Right lobe of liver (tissue), 6 donors: ENCODE data around the gene CD247. TPM values are rescaled to one million over a fixed set of nuclear protein-coding genes. Genes with fewer than 3 reads are reported as not detected.

Experiments used
- ATAC-seq, 4 donors: fragments of 200-7000 bp; cut with Tn5 transposase; one replicate each; pipeline ENCODE4 v1.9.1; 2020; ENCODE audit warnings: mild to moderate bottlenecking in 4 of 4, moderate library complexity in 4 of 4
- DNase-seq, 3 donors: peaks; one replicate each; pipeline ENCODE4 v3.0.0-alpha.2; 2020
- H3K27ac ChIP-seq, 3 donors: fragments of 200-600 bp; one replicate each; pipeline ENCODE4 v1.8.0; 2022
- H3K27me3 ChIP-seq, 2 donors: fragments of 200-600 bp; one replicate each; pipeline ENCODE4 v1.8.0; 2022
- H3K36me3 ChIP-seq, 4 donors: fragments of 200-600 bp; sonication (generic) in 1 of 4; one replicate each; pipeline versions ENCODE4 v1.5.1 to v1.8.0; 2017 to 2022; ENCODE audit warnings: control low read depth in 1 of 4
- H3K4me1 ChIP-seq, 4 donors: fragments of 200-600 bp; sonication (generic) in 1 of 4; one replicate each; pipeline versions ENCODE4 v1.5.1 to v1.8.0; 2017 to 2022; ENCODE audit warnings: control low read depth in 1 of 4
- H3K4me3 ChIP-seq, 3 donors: fragments of 200-600 bp; one replicate each; pipeline ENCODE4 v1.8.0; 2022
- H3K9me3 ChIP-seq, 4 donors: fragments of 200-600 bp; sonication (generic) in 1 of 4; one replicate each; pipeline versions ENCODE4 v1.5.1 to v1.8.0; 2017 to 2022; ENCODE audit warnings: control low read depth in 1 of 4
- POLR2A ChIP-seq: fragments of 450-650 bp; IDR thresholded peaks from one replicate; pipeline ENCODE4 v1.6.1; 2017; ENCODE audit warnings: antibody characterized with exemption, mild to moderate bottlenecking
- WGBS: methylation state at CpG from one replicate; pipeline ENCODE4 v1.1.6; 2018; ENCODE audit warnings: low coverage, low lambda C conversion rate; ENCODE audit not compliant: insufficient coverage; ENCODE audit errors: missing lambda C conversion rate; 5-methylcytosine and 5-hydroxymethylcytosine counted together
- intact Hi-C, 2 donors: fragments of 100-400 bp; cut with DNase I; formaldehyde crosslinking; loops; one replicate each; pipeline versions ENCODE4 v1.11.2 to v1.14.1; 2022
- total RNA-seq, 6 experiments: library from RNA; depleted of rRNA in 2 of 6; stranded (reverse); fragments of >200 nt in 2 of 6; fragmentation: NEBNext Ultra II Directional in 3 of 6; extraction: Animal tissue kit (Norgen Biotek cat#: 25700) in 3 of 6; gene quantifications; one replicate each; pipeline versions ENCODE4 v1.1.0 to v1.2.4, GENCODE V29; 2016 to 2023
- TF ChIP-seq, protein P1 (sequence below), 4 donors: fragments of 200-600 bp in 3 of 4; fragments of 450-650 bp in 1 of 4; IDR thresholded peaks; one replicate each; pipeline versions ENCODE4 v1.5.1 to v1.8.0; 2016 to 2022; ENCODE audit warnings: antibody characterized with exemption in 4 of 4, mild to moderate bottlenecking in 2 of 4
- donor health status: DM: no; HTN: yes; CAD: no.
- donor health status: DM: no; HTN: no; CAD: no.
- donor health status: DM: no; HTN: no; CAD: no.
- donor health status: DM: no; HTN: yes; CAD: no.
- donor health status: DM: no; HTN: yes; CAD: no.

Gene CD247
- total RNA-seq, 6 experiments from 2014 or later, result 0.48 to 2.2 (median 0.71) TPM

DNA sequence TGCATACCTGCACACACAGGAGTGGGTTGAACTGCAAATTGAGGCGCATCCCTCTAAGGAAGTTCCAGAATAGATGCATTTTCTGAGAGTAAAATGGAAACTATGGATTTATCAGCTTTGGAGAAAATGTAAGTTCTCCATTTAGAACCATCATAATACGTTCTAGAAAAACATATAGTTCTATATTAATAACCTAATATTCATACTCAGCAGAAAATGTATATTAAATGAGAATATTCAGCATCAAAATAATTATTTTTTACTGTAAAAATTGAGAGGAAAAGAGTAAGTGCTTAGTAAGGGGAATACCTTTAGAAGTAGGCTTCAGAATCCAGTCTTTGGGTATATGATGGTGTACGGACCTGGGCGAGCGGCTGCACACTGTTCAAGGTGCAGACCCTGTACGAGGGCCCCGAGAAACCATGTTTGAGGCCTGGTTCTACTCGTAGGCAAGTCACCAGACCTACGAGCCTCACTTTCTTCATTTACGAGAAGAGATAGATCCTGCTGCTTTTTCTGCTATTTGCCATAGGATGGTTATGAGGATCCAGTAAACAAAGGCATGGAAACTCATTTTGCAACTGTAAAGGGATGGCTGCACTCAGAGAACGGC lies 6.8 kb downstream of the CD247 start:
- intact Hi-C loops, result no loop called here
- no peak for ATAC-seq
- DNase-seq, result no peak
- no peaks in the 10 kb centered on the region for H3K9me3 ChIP-seq
- H3K27ac ChIP-seq, result no peak overlapping the region
- H3K27me3 ChIP-seq, result no peaks in the 10 kb centered on the region
- WGBS, result 84% methylated on average over 11 of the region's 11 CpGs
- H3K36me3 ChIP-seq, result no peaks in the 10 kb centered on the region
- no peak overlapping the region for H3K4me3 ChIP-seq
- TF ChIP-seq POLR2A, result no peak
- TF ChIP-seq, protein P1, sequence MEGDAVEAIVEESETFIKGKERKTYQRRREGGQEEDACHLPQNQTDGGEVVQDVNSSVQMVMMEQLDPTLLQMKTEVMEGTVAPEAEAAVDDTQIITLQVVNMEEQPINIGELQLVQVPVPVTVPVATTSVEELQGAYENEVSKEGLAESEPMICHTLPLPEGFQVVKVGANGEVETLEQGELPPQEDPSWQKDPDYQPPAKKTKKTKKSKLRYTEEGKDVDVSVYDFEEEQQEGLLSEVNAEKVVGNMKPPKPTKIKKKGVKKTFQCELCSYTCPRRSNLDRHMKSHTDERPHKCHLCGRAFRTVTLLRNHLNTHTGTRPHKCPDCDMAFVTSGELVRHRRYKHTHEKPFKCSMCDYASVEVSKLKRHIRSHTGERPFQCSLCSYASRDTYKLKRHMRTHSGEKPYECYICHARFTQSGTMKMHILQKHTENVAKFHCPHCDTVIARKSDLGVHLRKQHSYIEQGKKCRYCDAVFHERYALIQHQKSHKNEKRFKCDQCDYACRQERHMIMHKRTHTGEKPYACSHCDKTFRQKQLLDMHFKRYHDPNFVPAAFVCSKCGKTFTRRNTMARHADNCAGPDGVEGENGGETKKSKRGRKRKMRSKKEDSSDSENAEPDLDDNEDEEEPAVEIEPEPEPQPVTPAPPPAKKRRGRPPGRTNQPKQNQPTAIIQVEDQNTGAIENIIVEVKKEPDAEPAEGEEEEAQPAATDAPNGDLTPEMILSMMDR (IDR thresholded peaks at IDR 0.05), result no peak
- no peaks in the 10 kb centered on the region for H3K4me1 ChIP-seq

DNA sequence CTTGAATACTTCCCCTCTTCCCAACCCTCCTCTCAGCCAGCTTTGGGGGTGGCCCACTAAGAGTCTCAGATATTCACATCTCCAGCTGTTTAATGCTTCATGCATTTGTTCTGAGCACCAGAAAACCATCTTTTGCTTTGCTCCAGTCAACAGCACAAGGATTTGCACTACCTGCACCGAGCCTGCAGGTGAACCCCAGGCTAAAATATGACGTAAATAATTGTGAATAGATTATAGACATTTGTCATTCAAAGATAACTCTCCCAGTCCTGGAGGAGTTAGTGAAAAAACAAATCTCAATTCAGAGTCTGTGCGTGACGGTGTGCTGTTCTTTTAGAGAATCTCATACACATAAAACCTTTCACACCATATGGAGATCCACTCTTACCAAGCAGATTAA lies 7.4 kb downstream of the CD247 start:
- no peak overlapping the region for H3K27ac ChIP-seq
- H3K36me3 ChIP-seq, result no peaks in the 10 kb centered on the region
- ATAC-seq (no peak), DNase-seq (no peak)
- no peaks in the 10 kb centered on the region for H3K27me3 ChIP-seq
- H3K4me1 ChIP-seq, result no peaks in the 10 kb centered on the region
- 81% methylated on average over 4 of the region's 4 CpGs for WGBS
- intact Hi-C loops, result no loop called here
- no peak overlapping the region for H3K4me3 ChIP-seq
- TF ChIP-seq POLR2A, result no peak
- TF ChIP-seq, protein P1 (IDR thresholded peaks at IDR 0.05), result no peak
- H3K9me3 ChIP-seq, result no peaks in the 10 kb centered on the region

DNA sequence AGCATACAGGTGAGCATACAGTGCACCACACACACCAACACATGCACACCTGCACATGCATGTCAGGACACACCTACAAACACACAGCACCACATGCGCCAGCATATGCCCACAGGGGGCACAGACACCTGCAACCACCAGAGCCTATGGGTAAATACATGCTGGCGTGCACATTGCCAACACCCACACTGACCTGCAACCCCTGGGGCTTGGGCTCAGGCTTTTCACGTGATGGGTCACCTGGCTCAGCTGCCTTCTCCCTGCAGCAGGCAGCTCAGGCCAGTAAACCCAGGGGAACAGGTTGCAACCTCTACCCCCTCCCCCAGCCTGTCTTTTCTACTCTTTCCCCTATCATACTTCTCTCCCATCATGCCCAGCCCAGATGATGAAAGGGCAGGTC lies 8.1 kb downstream of the CD247 start:
- Histone ChIP-seq H3K9me3 (no peaks in the 10 kb centered on the region), H3K4me3 (no peak overlapping the region), H3K4me1 (no peaks in the 10 kb centered on the region), H3K36me3 (no peaks in the 10 kb centered on the region), H3K27me3 (no peaks in the 10 kb centered on the region), H3K27ac (no peak overlapping the region)
- DNase-seq, result no peak
- TF ChIP-seq, protein P1 (IDR thresholded peaks at IDR 0.05), result no peak
- TF ChIP-seq POLR2A, result no peak
- ATAC-seq, result no peak
- intact Hi-C loops, result no loop called here
- no CpG with 5 or more reads among the region's 3 CpGs for WGBS

DNA sequence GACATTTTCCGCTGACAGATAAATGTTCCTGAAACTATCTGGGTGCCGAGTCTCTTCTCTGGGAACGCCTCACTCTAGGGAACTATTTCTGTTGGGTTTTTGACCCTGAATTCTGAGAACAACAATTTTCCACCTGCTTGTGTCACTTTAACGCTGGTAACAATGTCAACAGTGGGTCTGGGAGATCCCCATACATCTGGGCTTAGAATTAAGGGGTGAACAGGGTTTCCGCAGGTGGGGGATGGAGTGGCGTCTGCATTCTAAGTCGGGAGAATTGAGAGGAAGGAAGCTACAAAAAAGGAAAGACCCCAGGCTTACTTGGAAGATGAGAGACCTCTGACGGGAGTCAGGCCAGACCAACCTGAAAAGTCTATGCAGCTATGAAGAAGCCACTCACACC lies 8.7 kb downstream of the CD247 start:
- no peak for ATAC-seq
- TF ChIP-seq POLR2A, result no peak
- TF ChIP-seq, protein P1 (IDR thresholded peaks at IDR 0.05), result no peak
- intact Hi-C loops, result no loop called here
- H3K27ac ChIP-seq, result no peak overlapping the region
- WGBS, result 67% methylated on average over 7 of the region's 8 CpGs
- no peak overlapping the region for H3K4me3 ChIP-seq
- no peaks in the 10 kb centered on the region for H3K36me3 ChIP-seq
- H3K9me3 ChIP-seq, result no peaks in the 10 kb centered on the region
- H3K4me1 ChIP-seq, result no peaks in the 10 kb centered on the region
- no peak for DNase-seq
- no peaks in the 10 kb centered on the region for H3K27me3 ChIP-seq

DNA sequence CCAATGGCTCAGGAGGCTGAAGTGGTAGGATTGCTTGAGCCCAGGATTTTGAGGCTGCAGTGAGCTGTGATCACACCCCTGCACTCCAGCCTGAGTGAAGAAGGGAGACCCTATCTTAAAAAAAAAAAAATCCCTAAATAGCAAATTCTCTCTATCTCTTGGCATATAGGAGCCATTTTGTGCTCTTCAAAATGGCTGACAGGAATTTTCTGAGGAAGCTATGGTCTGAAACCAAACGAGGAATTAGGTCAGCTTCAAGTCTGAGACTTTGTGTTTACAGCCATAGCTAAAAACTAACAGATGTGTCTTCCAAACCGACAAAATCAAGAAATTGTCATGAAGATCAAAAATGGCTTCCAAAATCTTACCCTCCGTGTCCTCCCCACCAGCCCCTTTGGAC lies 10.6 kb downstream of the CD247 start:
- 70% methylated on average over 3 of the region's 3 CpGs for WGBS
- TF ChIP-seq, protein P1 (IDR thresholded peaks at IDR 0.05), result no peak
- TF ChIP-seq POLR2A, result no peak

More for the DNA sequence above, 10.6 kb downstream of the CD247 start:
- H3K4me3 ChIP-seq, result no peak overlapping the region
- intact Hi-C loops, result no loop called here
- no peaks in the 10 kb centered on the region for H3K9me3 ChIP-seq
- ATAC-seq (no peak), DNase-seq (no peak)
- no peaks in the 10 kb centered on the region for H3K36me3 ChIP-seq
- H3K4me1 ChIP-seq, result no peaks in the 10 kb centered on the region
- H3K27ac ChIP-seq, result no peak overlapping the region
- no peaks in the 10 kb centered on the region for H3K27me3 ChIP-seq
